Measurements from ENCODE around the gene HNF1B.
"Not testable (repeated sequence)": the region's sequence is repeated elsewhere in the genome, so short reads cannot be mapped to it uniquely, and the experiment has no call there.

The HNF1B gene, protein sequence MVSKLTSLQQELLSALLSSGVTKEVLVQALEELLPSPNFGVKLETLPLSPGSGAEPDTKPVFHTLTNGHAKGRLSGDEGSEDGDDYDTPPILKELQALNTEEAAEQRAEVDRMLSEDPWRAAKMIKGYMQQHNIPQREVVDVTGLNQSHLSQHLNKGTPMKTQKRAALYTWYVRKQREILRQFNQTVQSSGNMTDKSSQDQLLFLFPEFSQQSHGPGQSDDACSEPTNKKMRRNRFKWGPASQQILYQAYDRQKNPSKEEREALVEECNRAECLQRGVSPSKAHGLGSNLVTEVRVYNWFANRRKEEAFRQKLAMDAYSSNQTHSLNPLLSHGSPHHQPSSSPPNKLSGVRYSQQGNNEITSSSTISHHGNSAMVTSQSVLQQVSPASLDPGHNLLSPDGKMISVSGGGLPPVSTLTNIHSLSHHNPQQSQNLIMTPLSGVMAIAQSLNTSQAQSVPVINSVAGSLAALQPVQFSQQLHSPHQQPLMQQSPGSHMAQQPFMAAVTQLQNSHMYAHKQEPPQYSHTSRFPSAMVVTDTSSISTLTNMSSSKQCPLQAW

DNA sequence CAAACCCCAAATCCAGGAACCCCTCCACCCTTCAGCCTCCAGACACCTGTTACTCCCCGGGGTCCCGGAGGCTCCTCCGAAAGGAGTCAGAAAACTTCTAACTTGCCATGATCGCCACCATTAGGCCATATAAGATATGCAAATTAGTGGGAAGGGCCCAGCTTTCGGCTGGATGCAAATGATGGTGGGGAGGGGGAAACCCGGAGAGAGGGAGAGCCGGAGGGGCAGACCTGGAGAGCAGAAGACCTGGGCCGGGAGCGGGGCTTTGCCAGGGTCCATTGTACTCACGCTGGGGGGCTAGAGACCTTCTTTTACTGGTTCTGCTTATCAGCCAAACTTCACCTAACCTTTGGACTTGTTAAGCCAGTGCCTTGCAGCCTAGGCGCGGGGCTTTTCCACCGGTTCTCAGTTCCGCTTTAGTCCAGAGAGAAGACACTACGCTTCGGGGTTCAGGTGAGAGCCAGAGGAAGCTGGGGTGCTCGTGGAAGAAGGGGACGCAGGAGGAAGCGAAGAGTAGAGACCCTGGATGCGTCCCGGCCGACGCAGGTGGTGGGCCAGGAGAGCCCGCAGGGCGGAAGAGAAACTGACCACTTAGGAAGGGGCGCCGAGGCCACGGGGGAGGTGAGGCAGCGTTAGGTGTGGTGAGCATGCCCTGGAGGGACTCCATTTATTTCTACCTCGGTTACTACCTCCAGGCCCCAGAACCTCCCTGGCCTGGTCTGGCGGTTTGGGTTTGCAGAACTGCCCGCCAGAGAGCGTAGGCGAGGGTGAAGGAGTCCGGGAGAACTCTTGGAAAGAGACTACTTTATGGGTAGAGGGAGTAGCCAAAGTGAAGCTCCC is at the start of gene HNF1B:
Gene HNF1B (minus strand): TSS at position 99 of the 840 bp plus-strand sequence. CDS start 175 bp downstream, outside the sequence.
- TF ChIP-seq POLR2A (IDR thresholded peaks at IDR 0.05; ENCODE audit: low read depth, low read length) = no peak
- no peak for FAIRE-seq
- DNase-seq (ENCODE audit: insufficient read length, low spot score) = no peak

DNA sequence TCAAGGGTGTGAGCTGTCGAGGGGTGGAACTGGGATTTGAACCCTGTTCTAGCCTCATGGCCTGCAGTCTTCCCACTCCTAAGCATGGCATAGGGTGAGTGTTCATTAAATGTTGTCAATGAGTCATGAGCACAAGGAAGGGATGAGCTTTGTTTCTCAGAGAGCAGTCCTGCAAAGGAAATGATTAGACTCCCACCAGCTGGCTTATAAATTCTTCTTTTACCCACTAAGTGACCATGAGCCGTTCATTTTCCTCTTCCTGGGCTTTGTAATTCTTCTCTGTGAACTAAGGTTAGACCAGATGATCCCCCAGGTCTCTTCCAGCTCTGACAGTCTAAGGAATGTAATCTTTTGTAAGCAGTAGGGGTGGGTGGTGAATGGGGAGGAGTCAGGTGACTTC is 47.9 kb upstream of the HNF1B start:
- FAIRE-seq (no peak), DNase-seq (ENCODE audit: insufficient read length, low spot score) (peak; percentile 33)
- TF ChIP-seq POLR2A (IDR thresholded peaks at IDR 0.05; ENCODE audit: low read depth, low read length) = no peak

DNA sequence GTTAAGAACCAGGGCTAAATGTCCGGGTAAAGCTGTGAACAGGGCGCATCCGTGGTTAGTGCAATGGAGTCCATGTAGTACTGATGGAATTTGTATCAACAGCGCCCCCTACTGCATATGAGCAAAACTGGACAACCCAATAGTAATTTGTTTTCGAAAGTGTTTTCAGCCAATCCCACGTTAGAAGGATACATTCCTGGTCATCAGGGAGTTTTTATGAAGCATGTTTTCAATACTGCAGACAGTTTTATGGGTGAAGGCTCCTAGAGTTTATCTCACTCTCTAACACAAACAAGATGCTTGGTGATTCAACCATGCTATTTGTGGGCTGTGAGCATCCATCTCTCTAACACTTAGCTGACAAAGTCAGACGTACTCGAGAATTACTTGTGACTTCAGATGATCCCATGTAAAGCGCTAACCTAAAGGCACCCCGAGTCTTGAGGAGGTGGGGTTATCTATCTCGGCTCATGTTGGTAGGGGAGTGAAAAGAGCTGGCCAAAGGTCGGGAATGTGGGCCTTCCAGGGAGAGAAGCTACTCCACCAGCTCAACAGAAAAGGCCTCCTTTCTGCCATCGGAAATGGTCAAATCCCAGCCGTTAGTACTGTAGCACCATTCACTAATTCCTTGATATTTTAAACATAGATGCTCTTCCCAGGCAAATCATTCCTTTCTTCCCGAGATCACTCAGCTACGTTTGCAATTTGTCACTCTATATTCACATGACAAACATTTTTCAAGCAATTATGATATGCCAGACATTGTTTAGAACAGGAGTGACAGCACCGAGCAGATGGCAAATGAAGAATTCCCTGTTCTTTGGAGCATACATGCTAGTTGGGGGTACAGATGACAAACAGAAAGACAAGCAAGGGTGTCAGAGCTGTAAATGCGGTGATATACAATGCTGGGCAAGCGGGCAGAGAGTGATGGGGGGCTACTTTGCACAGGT is 46.9 kb upstream of the HNF1B start:
- TF ChIP-seq POLR2A (IDR thresholded peaks at IDR 0.05; ENCODE audit: low read depth, low read length) = no peak
- DNase-seq (ENCODE audit: insufficient read length, low spot score) (no peak), FAIRE-seq (no peak)

DNA sequence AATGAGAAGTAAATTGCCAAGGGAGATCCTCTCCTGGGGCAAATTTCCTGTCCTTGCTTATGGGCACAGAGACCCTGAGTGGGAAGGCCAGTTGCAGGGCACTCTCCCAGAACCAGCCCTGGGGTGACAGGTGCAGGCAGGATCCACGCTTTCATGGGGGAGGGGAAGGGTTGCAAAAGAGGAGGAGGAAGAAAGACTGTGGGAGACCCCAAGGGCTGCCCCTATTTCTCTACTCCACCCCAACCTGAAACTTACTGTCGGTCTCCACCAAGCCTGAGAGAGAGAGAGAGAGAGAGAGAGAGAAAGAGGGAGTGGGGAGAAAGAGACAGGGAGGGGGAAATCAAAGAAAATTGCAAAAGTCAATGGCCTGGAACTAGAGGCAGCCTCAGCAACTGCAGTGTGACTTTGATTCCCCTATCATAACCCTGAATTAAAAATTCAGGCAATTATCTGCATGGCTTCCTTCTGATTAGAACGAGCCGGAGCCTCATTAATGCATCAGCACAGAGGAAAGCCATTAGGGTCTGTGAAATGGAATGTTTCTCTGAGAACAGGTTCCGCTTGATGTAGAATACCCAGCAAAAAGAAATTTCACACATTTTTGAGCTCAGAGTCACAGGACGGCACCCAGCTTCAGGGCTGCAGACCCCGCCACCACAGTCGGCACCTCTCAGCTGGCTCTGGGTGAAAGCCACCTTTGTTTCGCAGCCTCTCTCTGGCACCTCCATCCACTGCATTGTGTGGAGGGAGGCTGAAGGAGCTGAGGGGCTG is 45.1 kb upstream of the HNF1B start:
- no peak for TF ChIP-seq POLR2A (IDR thresholded peaks at IDR 0.05; ENCODE audit: low read depth, low read length)
- FAIRE-seq (no peak), DNase-seq (ENCODE audit: insufficient read length, low spot score) (no peak)

DNA sequence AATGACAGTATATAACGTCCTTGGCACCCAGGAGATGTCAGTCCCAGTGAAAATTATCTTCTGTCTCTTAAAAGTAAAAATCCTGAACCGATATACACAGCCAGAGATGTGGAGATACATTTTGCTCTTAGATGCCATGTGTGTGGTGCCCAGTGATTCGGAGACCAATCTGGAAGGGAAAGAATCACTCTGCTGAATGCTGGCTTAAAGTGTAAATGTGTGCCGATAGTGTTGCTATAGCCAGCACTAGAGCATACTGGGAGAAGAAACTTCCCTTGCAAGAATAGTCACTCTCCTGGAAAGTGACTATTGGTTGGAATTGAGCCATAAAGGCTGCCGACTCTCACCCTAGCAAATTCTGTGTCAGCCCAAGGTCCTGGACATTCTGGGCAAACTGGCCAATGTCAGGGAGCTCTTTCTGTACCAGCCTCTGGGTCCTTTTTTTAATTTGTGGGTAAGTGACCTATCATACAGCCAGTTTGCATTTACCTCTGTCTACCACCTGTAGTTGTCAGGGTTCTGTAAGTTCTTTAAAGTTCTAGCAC is 44.2 kb upstream of the HNF1B start:
- no peak for DNase-seq (ENCODE audit: insufficient read length, low spot score)
- no peak for FAIRE-seq
- no peak for TF ChIP-seq POLR2A (IDR thresholded peaks at IDR 0.05; ENCODE audit: low read depth, low read length)

DNA sequence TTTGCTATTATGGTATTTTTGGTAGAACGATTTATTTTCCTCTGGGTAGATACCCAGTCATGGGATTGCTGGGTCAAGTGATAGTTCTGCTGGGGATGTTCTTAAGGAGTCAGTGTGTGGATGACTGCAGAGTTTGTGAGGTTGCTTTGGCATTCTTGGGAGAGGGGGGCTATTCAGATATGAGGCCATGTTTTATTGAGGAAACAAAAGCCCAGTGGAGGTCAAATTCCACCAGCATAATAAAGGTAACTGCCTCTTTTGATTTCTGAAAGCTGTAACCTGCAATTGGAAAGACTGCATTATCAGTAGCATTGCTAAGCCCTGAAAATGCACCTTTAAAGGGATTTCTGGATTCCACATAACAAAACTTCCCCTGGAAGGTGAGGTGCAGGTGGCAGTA is 43.7 kb upstream of the HNF1B start:
- no peak for TF ChIP-seq POLR2A (IDR thresholded peaks at IDR 0.05; ENCODE audit: low read depth, low read length)

DNA sequence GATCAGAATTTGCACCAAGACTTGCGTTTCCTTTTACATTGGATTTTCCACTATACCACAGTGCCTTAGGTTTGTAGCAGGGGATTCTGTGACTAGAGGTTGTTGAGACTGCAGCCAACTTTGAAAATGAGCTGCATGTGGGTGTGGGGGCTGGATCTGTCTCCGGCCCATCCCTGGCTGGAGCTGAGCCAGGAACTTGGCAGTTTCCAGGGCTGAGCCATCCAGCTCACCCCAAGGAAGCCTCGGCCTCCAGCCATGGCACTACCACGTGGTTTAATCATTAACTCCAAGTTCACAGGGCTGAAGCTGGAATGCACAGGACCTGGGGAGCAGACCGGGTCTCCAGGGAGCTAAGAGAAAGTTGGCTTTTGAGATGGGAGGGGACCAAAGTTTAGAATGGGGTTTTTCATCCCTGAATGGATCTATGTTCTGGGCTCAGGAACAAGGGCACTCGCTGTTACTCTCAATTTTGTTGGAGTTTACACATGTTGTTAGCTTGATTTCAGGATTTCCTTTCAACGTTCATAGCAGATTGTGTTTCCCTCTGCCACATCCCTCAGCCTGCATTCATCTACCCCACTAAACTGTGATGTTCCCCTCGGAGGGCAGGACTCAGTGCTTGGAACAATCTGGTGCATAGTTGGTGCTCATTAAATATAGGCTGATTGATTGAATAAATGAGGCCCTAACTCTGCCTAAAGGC is 42.3 kb upstream of the HNF1B start:
- FAIRE-seq = no peak

More for the DNA sequence above, 43.7 kb upstream of the HNF1B start:
- FAIRE-seq = no peak
- DNase-seq (ENCODE audit: insufficient read length, low spot score) = no peak

DNA sequence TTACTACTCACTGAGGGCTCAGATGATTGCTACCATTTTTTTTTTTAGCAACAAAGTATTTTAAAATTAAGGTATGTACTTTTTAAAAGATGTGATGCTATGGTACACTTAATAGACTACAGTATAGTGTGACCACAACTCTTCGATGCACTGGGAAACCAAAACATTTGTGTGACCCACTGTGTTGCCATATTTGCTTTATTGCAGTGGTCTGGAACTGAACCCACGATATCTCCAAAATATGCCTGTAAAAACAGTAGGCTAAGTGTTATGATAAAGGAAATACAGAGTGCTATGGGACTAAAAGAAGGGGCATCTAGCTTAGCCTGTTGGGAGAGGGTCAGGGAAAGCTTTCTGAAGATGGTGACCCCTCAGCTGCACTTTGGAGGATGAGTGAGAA is 41.6 kb upstream of the HNF1B start:
- FAIRE-seq (no peak), DNase-seq (ENCODE audit: insufficient read length, low spot score) (no peak)
- no peak for TF ChIP-seq POLR2A (IDR thresholded peaks at IDR 0.05; ENCODE audit: low read depth, low read length)

More for the DNA sequence above, 42.3 kb upstream of the HNF1B start:
- no peak for DNase-seq (ENCODE audit: insufficient read length, low spot score)
- TF ChIP-seq POLR2A (IDR thresholded peaks at IDR 0.05; ENCODE audit: low read depth, low read length) = no peak

DNA sequence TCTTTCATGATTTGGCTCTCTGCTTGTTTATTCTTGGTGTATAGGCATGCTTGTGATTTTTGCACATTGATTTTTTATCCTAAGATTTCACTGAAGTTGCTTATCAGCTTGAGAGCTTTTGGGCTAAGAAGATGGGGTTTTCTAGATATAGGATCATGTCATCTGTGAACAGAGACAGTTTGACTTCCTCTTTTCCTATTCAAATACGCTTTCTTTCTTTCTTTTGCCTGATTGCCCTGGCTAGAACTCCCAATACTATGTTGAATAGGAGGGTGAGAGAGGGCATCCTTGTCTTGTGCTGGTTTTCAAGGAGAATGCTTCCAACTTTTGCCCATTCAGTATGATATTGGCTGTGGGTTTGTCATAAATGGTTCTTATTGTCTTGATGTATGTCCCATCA is 37.6 kb upstream of the HNF1B start:
- not testable (repeated sequence) for FAIRE-seq; DNase-seq (ENCODE audit: insufficient read length, low spot score)

DNA sequence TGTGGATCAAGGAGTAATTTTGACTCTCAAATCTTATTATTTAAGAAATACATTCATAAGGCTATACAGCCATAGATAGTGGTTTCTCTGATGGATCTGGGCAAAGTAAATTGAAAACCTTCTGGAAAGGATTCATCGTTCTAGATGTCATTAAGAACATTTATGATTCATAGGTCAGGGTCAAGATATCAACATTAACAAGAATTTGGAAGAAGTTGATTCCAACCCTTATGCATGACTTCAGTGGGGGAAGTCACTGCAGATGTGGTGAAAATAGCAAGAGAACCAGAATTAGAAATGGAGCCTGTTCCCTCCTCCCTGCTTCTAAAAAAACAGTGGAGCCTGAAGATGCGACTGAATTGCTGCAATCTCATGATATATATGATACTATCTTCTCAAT is 36.6 kb upstream of the HNF1B start:
- no peak for TF ChIP-seq POLR2A (IDR thresholded peaks at IDR 0.05; ENCODE audit: low read depth, low read length)
- no peak for FAIRE-seq

DNA sequence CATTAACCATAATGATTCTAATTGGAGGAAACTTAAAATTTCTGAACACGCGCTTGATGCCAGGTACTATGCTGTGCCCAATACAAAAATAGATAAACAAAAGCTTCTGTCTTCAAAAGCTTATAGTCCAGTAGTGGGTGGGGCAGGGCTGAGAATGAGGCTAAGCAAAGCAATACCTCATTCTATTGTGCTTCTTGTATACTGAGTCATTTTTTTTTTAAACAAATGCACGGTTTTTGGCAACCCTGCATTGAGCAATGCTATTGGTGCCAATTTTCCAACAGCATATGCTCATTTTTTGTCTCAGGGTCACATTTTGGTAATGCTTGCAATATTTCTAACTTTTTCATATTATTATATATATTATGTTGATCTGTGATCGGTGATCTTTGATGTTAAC is 34.7 kb upstream of the HNF1B start:
- DNase-seq (ENCODE audit: insufficient read length, low spot score) = no peak
- TF ChIP-seq POLR2A (IDR thresholded peaks at IDR 0.05; ENCODE audit: low read depth, low read length) = no peak
- no peak for FAIRE-seq

More for the DNA sequence above, 36.6 kb upstream of the HNF1B start:
- DNase-seq (ENCODE audit: insufficient read length, low spot score) = no peak

DNA sequence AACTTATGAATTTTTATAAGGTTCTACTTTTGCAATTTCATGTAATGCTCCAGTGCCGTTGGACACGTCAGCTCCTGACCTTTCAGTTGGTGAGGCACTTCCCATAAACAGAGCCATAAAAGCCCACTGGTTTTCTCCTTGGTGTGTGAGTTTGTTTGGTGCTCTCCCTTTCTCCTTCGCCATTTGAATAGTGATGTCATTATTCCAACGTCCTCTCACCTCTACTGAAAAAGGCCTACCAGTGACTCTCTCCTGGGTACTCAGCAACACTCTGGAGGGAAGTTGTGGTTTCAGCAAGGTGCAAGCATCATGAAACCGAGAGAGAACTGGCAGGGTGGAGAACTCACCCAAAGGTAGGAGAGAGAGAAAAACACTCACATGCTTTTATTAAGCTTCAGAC is 29.6 kb upstream of the HNF1B start:
- no peak for TF ChIP-seq POLR2A (IDR thresholded peaks at IDR 0.05; ENCODE audit: low read depth, low read length)
- FAIRE-seq (no peak), DNase-seq (ENCODE audit: insufficient read length, low spot score) (no peak)
